HepG2 (cell line): ENCODE results near the gene ERFL. TPM values are rescaled to one million over a fixed set of nuclear protein-coding genes. Genes with fewer than 3 reads are reported as not detected.

ENCODE experiments used
- AGO2 ChIP-seq: fragments of 200-400 bp; formaldehyde crosslinking; optimal IDR thresholded peaks from 2 replicates; pipeline ENCODE3; 2017; ENCODE audit warnings: mild to moderate bottlenecking, low read depth, low read length, moderate library complexity
- CBFB ChIP-seq: sonication (generic); formaldehyde crosslinking; IDR thresholded peaks from 2 replicates; pipeline ENCODE4 v1.4.0; 2020; ENCODE audit warnings: missing genetic modification reagents
- HDAC1 ChIP-seq: sonication (generic); formaldehyde crosslinking; IDR thresholded peaks from 2 replicates; pipeline ENCODE4 v1.5.1; 2020; ENCODE audit warnings: mild to moderate bottlenecking, missing genetic modification reagents
- HNF4G ChIP-seq, 2 experiments: sonication (generic) in 1 of 2; formaldehyde crosslinking in 1 of 2; IDR thresholded peaks; 2 replicates each; pipeline versions ENCODE4 v1.4.0 to v1.6.1; 2011 to 2020; ENCODE audit warnings: borderline replicate concordance in 2 of 2, low read depth in 2 of 2, mild to moderate bottlenecking in 2 of 2, low read length in 1 of 2, missing genetic modification reagents in 1 of 2, moderate library complexity in 1 of 2
- HOXA7 ChIP-seq: sonication (generic); formaldehyde crosslinking; IDR thresholded peaks from 2 replicates; pipeline ENCODE4 v1.8.1; 2022; ENCODE audit warnings: mild to moderate bottlenecking, missing genetic modification reagents, moderate library complexity
- MED13 ChIP-seq: sonication (generic); formaldehyde crosslinking; IDR thresholded peaks from 2 replicates; pipeline ENCODE4 v1.5.0; 2020; ENCODE audit warnings: missing genetic modification reagents
- MIER2 ChIP-seq: IDR thresholded peaks from 2 replicates; pipeline ENCODE4 v1.6.1; 2016; ENCODE audit warnings: missing biosample characterization, missing genetic modification reagents
- PAX8 ChIP-seq: sonication (generic); formaldehyde crosslinking; IDR thresholded peaks from 2 replicates; pipeline ENCODE4 v1.8.0; 2022; ENCODE audit warnings: mild to moderate bottlenecking, missing genetic modification reagents, borderline replicate concordance
- PHF21A ChIP-seq: sonication (generic); formaldehyde crosslinking; IDR thresholded peaks from 2 replicates; pipeline ENCODE4 v1.5.0; 2020; ENCODE audit warnings: mild to moderate bottlenecking, missing genetic modification reagents
- RAD21 ChIP-seq: fragments of 450-650 bp; formaldehyde crosslinking; IDR thresholded peaks from 2 replicates; pipeline ENCODE4 v1.5.0; 2020; ENCODE audit warnings: mild to moderate bottlenecking
- RFXAP ChIP-seq: sonication (generic); formaldehyde crosslinking; IDR thresholded peaks from 2 replicates; pipeline ENCODE4 v1.4.0; 2020; ENCODE audit warnings: missing genetic modification reagents, borderline replicate concordance
- RXRA ChIP-seq: sonication (generic); formaldehyde crosslinking; IDR thresholded peaks from 2 replicates; pipeline ENCODE4 v1.5.1; 2020; ENCODE audit warnings: missing genetic modification reagents
- SAP130 ChIP-seq: IDR thresholded peaks from 2 replicates; pipeline ENCODE4 v1.6.1; 2016; ENCODE audit warnings: low read depth
- SMYD3 ChIP-seq: sonication (generic); formaldehyde crosslinking; IDR thresholded peaks from 2 replicates; pipeline ENCODE4 v1.8.1; 2023; ENCODE audit warnings: mild to moderate bottlenecking, missing genetic modification reagents
- SP4 ChIP-seq: sonication (generic); formaldehyde crosslinking; IDR thresholded peaks from 2 replicates; pipeline ENCODE4 v1.8.1; 2023; ENCODE audit warnings: mild to moderate bottlenecking, missing genetic modification reagents
- SP5 ChIP-seq: IDR thresholded peaks from 2 replicates; pipeline ENCODE4 v1.6.1; 2016; ENCODE audit warnings: low read depth, borderline replicate concordance
- ZNF572 ChIP-seq: sonication (generic); formaldehyde crosslinking; IDR thresholded peaks from 2 replicates; pipeline ENCODE4 v1.5.1; 2020; ENCODE audit warnings: mild to moderate bottlenecking, missing genetic modification reagents
- ZNF878 ChIP-seq: sonication (generic); formaldehyde crosslinking; IDR thresholded peaks from 2 replicates; pipeline ENCODE4 v1.8.1; 2023; ENCODE audit warnings: mild to moderate bottlenecking, missing genetic modification reagents, moderate library complexity
- polyA plus RNA-seq, 8 experiments: library from polyadenylated mRNA; depleted of rRNA in 3 of 8; stranded (reverse) in 7 of 8; unstranded in 1 of 8; fragments of >200 nt; fragmentation: Illumina TruSeq in 4 of 8; extraction: Trizol in 4 of 8; gene quantifications; 2 replicates each; pipeline versions ENCODE4 v1.2.1 to v1.2.3, GENCODE V29; 2011 to 2016; ENCODE audit warnings: low read depth in 4 of 8, missing spikeins in 1 of 8, mixed read lengths in 1 of 8; ENCODE audit not compliant: insufficient read depth in 1 of 8
- total RNA-seq, 5 experiments: library from RNA; depleted of rRNA; stranded (reverse); fragments of >200 nt; fragmentation: Illumina TruSeq; extraction: Trizol; gene quantifications; 2 replicates each; pipeline ENCODE4 v1.2.3, GENCODE V29; 2016; ENCODE audit warnings: low read depth in 1 of 5
- TF ChIP-seq, protein P1 (sequence below): sonication (generic); formaldehyde crosslinking; IDR thresholded peaks from 2 replicates; pipeline ENCODE4 v1.8.0; 2022; ENCODE audit warnings: missing genetic modification reagents, mild to moderate bottlenecking, borderline replicate concordance
- TF ChIP-seq, protein P2 (sequence below): sonication (generic); formaldehyde crosslinking; IDR thresholded peaks from 2 replicates; pipeline ENCODE4 v1.5.1; 2020; ENCODE audit warnings: mild to moderate bottlenecking, moderate library complexity, missing genetic modification reagents
- TF ChIP-seq, protein P3 (sequence below): sonication (generic); formaldehyde crosslinking; IDR thresholded peaks from 2 replicates; pipeline ENCODE4 v1.5.1; 2020; ENCODE audit warnings: missing genetic modification reagents, mild to moderate bottlenecking, borderline replicate concordance
- TF ChIP-seq, protein P4 (sequence below): IDR thresholded peaks from 2 replicates; pipeline ENCODE4 v1.6.1; 2016
- TF ChIP-seq, protein P5 (sequence below): sonication (generic); formaldehyde crosslinking; IDR thresholded peaks from 2 replicates; pipeline ENCODE4 v1.8.0; 2022; ENCODE audit warnings: mild to moderate bottlenecking, missing genetic modification reagents; ENCODE audit not compliant: insufficient replicate concordance

ERFL gene
- total and polyA plus RNA-seq, 2 of the 13 experiments (the other 11 are each of a cell fraction or from before 2014, with no cell fraction given) = not detected

DNA sequence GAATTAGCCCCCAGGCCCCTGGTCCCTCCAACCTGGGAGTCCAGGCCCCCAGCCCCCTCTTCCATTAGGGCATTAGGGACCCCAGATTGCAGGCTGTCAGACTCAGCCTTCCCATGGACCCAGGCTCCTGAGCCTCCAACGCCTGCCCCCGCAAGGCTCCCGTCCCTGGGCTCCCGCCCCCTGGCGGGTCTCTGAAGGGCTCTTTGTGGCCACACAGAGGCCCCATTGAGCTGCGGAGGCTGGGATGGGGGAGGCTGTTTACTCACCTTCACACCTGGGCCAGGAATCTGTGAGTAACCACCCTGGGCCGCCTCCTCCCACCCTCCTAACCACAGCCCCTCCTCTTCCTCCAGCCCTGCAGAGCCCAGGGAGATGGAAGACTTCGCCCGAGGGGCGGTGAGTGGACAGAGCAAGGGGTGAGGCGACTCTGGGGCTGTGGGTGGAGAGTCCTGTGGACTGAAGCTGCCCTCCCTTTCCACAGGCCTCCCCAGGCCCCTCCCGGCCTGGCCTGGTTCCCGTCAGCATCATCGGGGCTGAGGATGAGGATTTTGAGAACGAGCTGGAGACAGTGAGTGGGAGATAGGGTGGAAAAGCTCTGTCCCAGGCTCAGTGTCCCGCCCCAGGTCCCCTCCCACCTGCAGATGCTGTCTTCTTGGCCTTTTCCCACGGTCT is 40.4 kb downstream of the ERFL start (continued):
- TF ChIP-seq, protein P1, sequence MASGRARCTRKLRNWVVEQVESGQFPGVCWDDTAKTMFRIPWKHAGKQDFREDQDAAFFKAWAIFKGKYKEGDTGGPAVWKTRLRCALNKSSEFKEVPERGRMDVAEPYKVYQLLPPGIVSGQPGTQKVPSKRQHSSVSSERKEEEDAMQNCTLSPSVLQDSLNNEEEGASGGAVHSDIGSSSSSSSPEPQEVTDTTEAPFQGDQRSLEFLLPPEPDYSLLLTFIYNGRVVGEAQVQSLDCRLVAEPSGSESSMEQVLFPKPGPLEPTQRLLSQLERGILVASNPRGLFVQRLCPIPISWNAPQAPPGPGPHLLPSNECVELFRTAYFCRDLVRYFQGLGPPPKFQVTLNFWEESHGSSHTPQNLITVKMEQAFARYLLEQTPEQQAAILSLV (CRISPR knock-in tag) = no peak
- TF ChIP-seq, protein P2, sequence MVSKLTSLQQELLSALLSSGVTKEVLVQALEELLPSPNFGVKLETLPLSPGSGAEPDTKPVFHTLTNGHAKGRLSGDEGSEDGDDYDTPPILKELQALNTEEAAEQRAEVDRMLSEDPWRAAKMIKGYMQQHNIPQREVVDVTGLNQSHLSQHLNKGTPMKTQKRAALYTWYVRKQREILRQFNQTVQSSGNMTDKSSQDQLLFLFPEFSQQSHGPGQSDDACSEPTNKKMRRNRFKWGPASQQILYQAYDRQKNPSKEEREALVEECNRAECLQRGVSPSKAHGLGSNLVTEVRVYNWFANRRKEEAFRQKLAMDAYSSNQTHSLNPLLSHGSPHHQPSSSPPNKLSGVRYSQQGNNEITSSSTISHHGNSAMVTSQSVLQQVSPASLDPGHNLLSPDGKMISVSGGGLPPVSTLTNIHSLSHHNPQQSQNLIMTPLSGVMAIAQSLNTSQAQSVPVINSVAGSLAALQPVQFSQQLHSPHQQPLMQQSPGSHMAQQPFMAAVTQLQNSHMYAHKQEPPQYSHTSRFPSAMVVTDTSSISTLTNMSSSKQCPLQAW = peak; percentile 91
- TF ChIP-seq ZNF572 = no peak
- TF ChIP-seq HOXA7 (CRISPR knock-in tag) = no peak
- peak; percentile 66 for TF ChIP-seq SP4 (CRISPR knock-in tag)
- no peak for TF ChIP-seq SMYD3 (CRISPR knock-in tag)
- TF ChIP-seq, protein P3, sequence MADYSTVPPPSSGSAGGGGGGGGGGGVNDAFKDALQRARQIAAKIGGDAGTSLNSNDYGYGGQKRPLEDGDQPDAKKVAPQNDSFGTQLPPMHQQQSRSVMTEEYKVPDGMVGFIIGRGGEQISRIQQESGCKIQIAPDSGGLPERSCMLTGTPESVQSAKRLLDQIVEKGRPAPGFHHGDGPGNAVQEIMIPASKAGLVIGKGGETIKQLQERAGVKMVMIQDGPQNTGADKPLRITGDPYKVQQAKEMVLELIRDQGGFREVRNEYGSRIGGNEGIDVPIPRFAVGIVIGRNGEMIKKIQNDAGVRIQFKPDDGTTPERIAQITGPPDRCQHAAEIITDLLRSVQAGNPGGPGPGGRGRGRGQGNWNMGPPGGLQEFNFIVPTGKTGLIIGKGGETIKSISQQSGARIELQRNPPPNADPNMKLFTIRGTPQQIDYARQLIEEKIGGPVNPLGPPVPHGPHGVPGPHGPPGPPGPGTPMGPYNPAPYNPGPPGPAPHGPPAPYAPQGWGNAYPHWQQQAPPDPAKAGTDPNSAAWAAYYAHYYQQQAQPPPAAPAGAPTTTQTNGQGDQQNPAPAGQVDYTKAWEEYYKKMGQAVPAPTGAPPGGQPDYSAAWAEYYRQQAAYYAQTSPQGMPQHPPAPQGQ (CRISPR knock-in tag) = no peak
- peak; percentile 78 for TF ChIP-seq HDAC1
- no peak for TF ChIP-seq ZNF878
- TF ChIP-seq, protein P4, sequence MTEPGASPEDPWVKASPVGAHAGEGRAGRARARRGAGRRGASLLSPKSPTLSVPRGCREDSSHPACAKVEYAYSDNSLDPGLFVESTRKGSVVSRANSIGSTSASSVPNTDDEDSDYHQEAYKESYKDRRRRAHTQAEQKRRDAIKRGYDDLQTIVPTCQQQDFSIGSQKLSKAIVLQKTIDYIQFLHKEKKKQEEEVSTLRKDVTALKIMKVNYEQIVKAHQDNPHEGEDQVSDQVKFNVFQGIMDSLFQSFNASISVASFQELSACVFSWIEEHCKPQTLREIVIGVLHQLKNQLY (CRISPR knock-in tag) = 0 out of 2 replicates have a peak, but pooled peaks have one; percentile 36
- peak; percentile 98 for TF ChIP-seq CBFB (CRISPR knock-in tag)
- peak; percentile 82 for TF ChIP-seq RAD21 (CRISPR knock-in tag)
- TF ChIP-seq PHF21A (CRISPR knock-in tag) = peak; percentile 91
- TF ChIP-seq MED13 (CRISPR knock-in tag) = peak; percentile 55; the same call in 1 of the 2 replicates
- TF ChIP-seq PAX8 (CRISPR knock-in tag) = no peak
- TF ChIP-seq HNF4G (IDR thresholded peaks at IDR 0.05; ENCODE audit: borderline replicate concordance, low read depth, low read length) = peak; percentile 36; the same call in 1 of the 2 replicates
- peak; percentile 22; the same call in 1 of the 2 replicates for TF ChIP-seq HNF4G (CRISPR knock-in tag; IDR thresholded peaks at IDR 0.05; ENCODE audit: borderline replicate concordance, low read depth)
- TF ChIP-seq, protein P5, sequence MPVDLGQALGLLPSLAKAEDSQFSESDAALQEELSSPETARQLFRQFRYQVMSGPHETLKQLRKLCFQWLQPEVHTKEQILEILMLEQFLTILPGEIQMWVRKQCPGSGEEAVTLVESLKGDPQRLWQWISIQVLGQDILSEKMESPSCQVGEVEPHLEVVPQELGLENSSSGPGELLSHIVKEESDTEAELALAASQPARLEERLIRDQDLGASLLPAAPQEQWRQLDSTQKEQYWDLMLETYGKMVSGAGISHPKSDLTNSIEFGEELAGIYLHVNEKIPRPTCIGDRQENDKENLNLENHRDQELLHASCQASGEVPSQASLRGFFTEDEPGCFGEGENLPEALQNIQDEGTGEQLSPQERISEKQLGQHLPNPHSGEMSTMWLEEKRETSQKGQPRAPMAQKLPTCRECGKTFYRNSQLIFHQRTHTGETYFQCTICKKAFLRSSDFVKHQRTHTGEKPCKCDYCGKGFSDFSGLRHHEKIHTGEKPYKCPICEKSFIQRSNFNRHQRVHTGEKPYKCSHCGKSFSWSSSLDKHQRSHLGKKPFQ = peak; percentile 80
- TF ChIP-seq RXRA (CRISPR knock-in tag) = peak; percentile 87
- peak; percentile 61 for TF ChIP-seq AGO2
- TF ChIP-seq SAP130 = peak; percentile 86
- peak; percentile 99 for TF ChIP-seq SP5 (CRISPR knock-in tag)
- TF ChIP-seq RFXAP (CRISPR knock-in tag) = peak; percentile 61; the same call in 1 of the 2 replicates
- TF ChIP-seq MIER2 = 0 out of 2 replicates have a peak, but pooled peaks have one; percentile 44
